HCT116 (cell line): Measurements from ENCODE around the gene LYSMD3. TPM values are rescaled to one million over a fixed set of nuclear protein-coding genes. Genes with fewer than 3 reads are reported as not detected.

Experiments used
- ATAC-seq: fragments of 200-7000 bp; cut with Tn5 transposase; 2 replicates; pipeline ENCODE4 v1.9.1; 2020; ENCODE audit warnings: mild to moderate bottlenecking, moderate library complexity
- BruUV-seq: library from RNA; stranded (reverse); fragments of 400-500 nt; replicated peaks from 2 replicates; lab custom pipeline; 2021; lab: Mats Ljungman, UMichigan
- CTCF ChIA-PET: fragments of 300-600 bp; sonication (Branson Sonifier 250); formaldehyde crosslinking; loops from one replicate; lab custom pipeline; 2021; ENCODE audit warnings: antibody characterized with exemption; lab: Charles Lee
- POLR2A ChIA-PET: fragments of 300-600, 350-600 bp; sonication (Branson Sonifier 250); formaldehyde crosslinking; loops from one replicate; lab custom pipeline; 2021; ENCODE audit warnings: antibody characterized with exemption; lab: Charles Lee
- RAD21 ChIA-PET, 2 experiments: fragments of 300-600 bp; sonication (Branson Sonifier 250); formaldehyde crosslinking; loops; one replicate each; lab custom pipeline; 2023; ENCODE audit warnings: low total read pairs in 2 of 2; ENCODE audit not compliant: uncharacterized antibody in 2 of 2, unreplicated experiment in 2 of 2, low non-redundant PET in 1 of 2; lab: Charles Lee
- DNase-seq: peaks from one replicate; pipeline ENCODE4 v3.0.0-alpha.2; 2010; ENCODE audit warnings: low read depth, low spot score
- H2AFZ ChIP-seq: fragments of 200-600 bp; shearing (Covaris generic), sonication (generic); 2 replicates; pipeline ENCODE4 v1.6.1; 2017; ENCODE audit warnings: low read depth, mixed run types, mixed read lengths, antibody characterized with exemption, low read length; ENCODE audit not compliant: poor library complexity, severe bottlenecking
- H3K27ac ChIP-seq: 2 replicates; pipeline ENCODE4 v1.5.1; 2012; ENCODE audit warnings: low read depth, low read length
- H3K27me3 ChIP-seq: fragments of 200-600 bp; sonication (generic); 2 replicates; pipeline ENCODE4 v1.6.1; 2016; ENCODE audit warnings: mixed run types, low read length, mixed read lengths; ENCODE audit not compliant: insufficient read depth
- H3K36me3 ChIP-seq, 2 experiments: fragments of 200-500 bp in 1 of 2; fragments of 200-600 bp in 1 of 2; sonication (Bioruptor generic) in 1 of 2; sonication (generic) in 1 of 2; 2 replicates each; pipeline versions ENCODE4 v1.5.1 to v1.6.1; 2014 to 2016; ENCODE audit warnings: low read length in 2 of 2, inconsistent platforms in 1 of 2, mixed read lengths in 1 of 2, mixed run types in 1 of 2; ENCODE audit not compliant: insufficient read depth in 2 of 2, control insufficient read depth in 1 of 2
- H3K4me1 ChIP-seq, 2 experiments: fragments of 200-600 bp in 1 of 2; sonication (generic) in 1 of 2; 2 replicates each; pipeline versions ENCODE4 v1.5.1 to v1.6.1; 2012 to 2017; ENCODE audit warnings: low read length in 2 of 2, inconsistent platforms in 1 of 2, mild to moderate bottlenecking in 1 of 2, mixed read lengths in 1 of 2, mixed run types in 1 of 2, moderate library complexity in 1 of 2; ENCODE audit not compliant: insufficient read depth in 2 of 2, control insufficient read depth in 1 of 2
- H3K4me2 ChIP-seq: fragments of 200-600 bp; sonication (generic); 2 replicates; pipeline ENCODE4 v1.6.1; 2017; ENCODE audit warnings: mixed run types, low read length, mixed read lengths
- H3K4me3 ChIP-seq, 2 experiments: fragments of 200-600 bp in 1 of 2; sonication (generic) in 1 of 2; replicated peaks in 1 of 2; 2 replicates each; pipeline ENCODE4 v1.5.1; 2011 to 2016; ENCODE audit warnings: low read length in 2 of 2, control low read depth in 1 of 2, low read depth in 1 of 2, mild to moderate bottlenecking in 1 of 2, mixed read lengths in 1 of 2, mixed run types in 1 of 2
- H3K79me2 ChIP-seq: fragments of 200-600 bp; sonication (generic); 2 replicates; pipeline ENCODE4 v1.6.1; 2017; ENCODE audit warnings: mild to moderate bottlenecking, mixed run types, low read length, moderate library complexity, mixed read lengths; ENCODE audit not compliant: insufficient read depth
- H3K9ac ChIP-seq: fragments of 200-600 bp; sonication (generic); 2 replicates; pipeline ENCODE4 v1.6.1; 2016; ENCODE audit warnings: low read length, mixed read lengths
- H3K9me2 ChIP-seq: fragments of 200-600 bp; sonication (generic), shearing (Covaris generic); 2 replicates; pipeline ENCODE4 v1.6.1; 2017; ENCODE audit warnings: mixed run types, mild to moderate bottlenecking, moderate library complexity; ENCODE audit not compliant: insufficient read depth
- H3K9me3 ChIP-seq, 2 experiments: fragments of 200-500 bp in 1 of 2; fragments of 200-600 bp in 1 of 2; sonication (Bioruptor generic) in 1 of 2; sonication (generic) in 1 of 2; 2 replicates each; pipeline ENCODE4 v1.6.1; 2014 to 2017; ENCODE audit warnings: low read length in 2 of 2, mixed read lengths in 2 of 2, inconsistent platforms in 1 of 2, low read depth in 1 of 2, mild to moderate bottlenecking in 1 of 2, mixed run types in 1 of 2, moderate library complexity in 1 of 2; ENCODE audit not compliant: control insufficient read depth in 1 of 2, insufficient read depth in 1 of 2
- H4K20me1 ChIP-seq: fragments of 200-600 bp; sonication (generic), shearing (Covaris generic); 2 replicates; pipeline ENCODE4 v1.6.1; 2017; ENCODE audit warnings: mixed run types, mild to moderate bottlenecking, moderate library complexity; ENCODE audit not compliant: insufficient read depth
- CBX3 ChIP-seq: IDR thresholded peaks from 2 replicates; pipeline ENCODE4 v1.6.1; 2012; ENCODE audit warnings: low read depth
- EZH2phosphoT487 ChIP-seq: fragments of 200-600 bp; IDR thresholded peaks from 2 replicates; pipeline ENCODE4 v1.6.1; 2018; ENCODE audit warnings: antibody characterized with exemption, borderline replicate concordance
- FOSL1 ChIP-seq: IDR thresholded peaks from 2 replicates; pipeline ENCODE4 v1.6.1; 2012; ENCODE audit warnings: low read depth
- POLR2AphosphoS5 ChIP-seq: IDR thresholded peaks from 2 replicates; pipeline ENCODE4 v1.6.1; 2011; ENCODE audit warnings: mild to moderate bottlenecking, low read depth, low read length, moderate library complexity
- SP1 ChIP-seq: IDR thresholded peaks from 2 replicates; pipeline ENCODE4 v1.6.1; 2012; ENCODE audit warnings: low read depth
- YY1 ChIP-seq: IDR thresholded peaks from 2 replicates; pipeline ENCODE4 v1.6.1; 2011; ENCODE audit warnings: low read length, low read depth, moderate library complexity, mild to moderate bottlenecking; ENCODE audit not compliant: insufficient replicate concordance; ENCODE audit errors: extremely low read depth
- intact Hi-C: fragments of 100-400 bp; cut with micrococcal nuclease; formaldehyde crosslinking; loops from 2 replicates; pipeline ENCODE4 v1.10.0; 2022
- total RNA-seq: library from RNA; stranded (reverse); gene quantifications from one replicate; pipeline ENCODE4 v1.2.1, GENCODE V29; 2021; ENCODE audit not compliant: unreplicated experiment
- TF ChIP-seq, protein P1 (sequence below): IDR thresholded peaks from 2 replicates; pipeline ENCODE4 v1.6.1; 2012
- TF ChIP-seq, protein P2 (sequence below): IDR thresholded peaks from 2 replicates; pipeline ENCODE4 v1.6.1; 2011; ENCODE audit warnings: mild to moderate bottlenecking, low read length, moderate library complexity; ENCODE audit not compliant: insufficient replicate concordance; ENCODE audit errors: extremely low read depth

The LYSMD3 gene
- total RNA-seq, 1 experiment from 2014 or later = 18.0 TPM

DNA sequence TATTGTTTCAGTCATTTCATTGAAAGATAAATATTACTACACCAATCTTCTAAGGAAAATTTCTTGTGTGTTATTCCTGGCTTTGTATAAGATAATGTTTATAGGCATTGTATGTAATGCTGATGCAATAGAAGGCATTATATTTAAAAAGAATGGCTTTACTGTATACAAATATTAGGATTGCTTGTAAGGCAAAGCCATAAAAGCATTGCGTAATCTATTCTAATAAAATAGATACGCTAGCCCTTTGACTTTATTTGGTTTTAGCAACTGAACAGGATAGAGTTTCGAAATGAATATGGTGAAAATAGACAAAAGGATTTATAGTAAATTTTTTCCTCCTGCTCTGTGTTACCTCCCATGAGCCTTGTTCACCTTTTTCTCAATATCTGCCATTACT is 5.5 kb upstream of the LYSMD3 start:
- no peak for TF ChIP-seq FOSL1
- TF ChIP-seq, protein P1, sequence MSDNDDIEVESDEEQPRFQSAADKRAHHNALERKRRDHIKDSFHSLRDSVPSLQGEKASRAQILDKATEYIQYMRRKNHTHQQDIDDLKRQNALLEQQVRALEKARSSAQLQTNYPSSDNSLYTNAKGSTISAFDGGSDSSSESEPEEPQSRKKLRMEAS = no peak
- no peak for TF ChIP-seq CBX3
- no peak for TF ChIP-seq EZH2phosphoT487
- TF ChIP-seq SP1 = no peak
- TF ChIP-seq YY1 = no peak
- TF ChIP-seq, protein P2, sequence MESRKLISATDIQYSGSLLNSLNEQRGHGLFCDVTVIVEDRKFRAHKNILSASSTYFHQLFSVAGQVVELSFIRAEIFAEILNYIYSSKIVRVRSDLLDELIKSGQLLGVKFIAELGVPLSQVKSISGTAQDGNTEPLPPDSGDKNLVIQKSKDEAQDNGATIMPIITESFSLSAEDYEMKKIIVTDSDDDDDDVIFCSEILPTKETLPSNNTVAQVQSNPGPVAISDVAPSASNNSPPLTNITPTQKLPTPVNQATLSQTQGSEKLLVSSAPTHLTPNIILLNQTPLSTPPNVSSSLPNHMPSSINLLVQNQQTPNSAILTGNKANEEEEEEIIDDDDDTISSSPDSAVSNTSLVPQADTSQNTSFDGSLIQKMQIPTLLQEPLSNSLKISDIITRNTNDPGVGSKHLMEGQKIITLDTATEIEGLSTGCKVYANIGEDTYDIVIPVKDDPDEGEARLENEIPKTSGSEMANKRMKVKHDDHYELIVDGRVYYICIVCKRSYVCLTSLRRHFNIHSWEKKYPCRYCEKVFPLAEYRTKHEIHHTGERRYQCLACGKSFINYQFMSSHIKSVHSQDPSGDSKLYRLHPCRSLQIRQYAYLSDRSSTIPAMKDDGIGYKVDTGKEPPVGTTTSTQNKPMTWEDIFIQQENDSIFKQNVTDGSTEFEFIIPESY = no peak
- no peak for TF ChIP-seq POLR2AphosphoS5
- TF ChIP-seq, all 23 proteins: peak for 0
- H3K27ac ChIP-seq = no peak overlapping the region
- H3K4me2 ChIP-seq = no peak overlapping the region
- POLR2A ChIA-PET = no interaction called here
- peaks cover 3 to 7% of the 10 kb centered on the region in 2 experiments; a peak in 3 of 4 replicates for H3K4me1 ChIP-seq
- no peaks in the 10 kb centered on the region for H3K9me3 ChIP-seq
- no peaks in the 10 kb centered on the region for H3K27me3 ChIP-seq
- no TSS peak for BruUV-seq
- RAD21 ChIA-PET = no interaction called here
- no peaks in the 10 kb centered on the region for H3K9me2 ChIP-seq
- H3K79me2 ChIP-seq = no peaks in the 10 kb centered on the region
- no peak for ATAC-seq
- intact Hi-C loops = no loop called here
- no peak for DNase-seq
- H4K20me1 ChIP-seq = no peaks in the 10 kb centered on the region
- CTCF ChIA-PET = no interaction called here
- H2AFZ ChIP-seq = no peak overlapping the region
- no peak overlapping the region for H3K9ac ChIP-seq
- no peaks in the 10 kb centered on the region for H3K36me3 ChIP-seq
- no peak overlapping the region for H3K4me3 ChIP-seq
